Activated naive CD8-positive, alpha-beta T cell treated with anti-CD3 and anti-CD28 coated beads, Interleukin-2, amount 10 ng/mL, durations not matched to agents 7 days and 5 days (primary cell): ENCODE measurements around the gene DCAF15. TPM values are rescaled to one million over a fixed set of nuclear protein-coding genes. Genes with fewer than 3 reads are reported as not detected.
"Not testable (repeated sequence)": the region's sequence is repeated elsewhere in the genome, so short reads cannot be mapped to it uniquely, and the experiment has no call there.

Experiments used
- ATAC-seq: fragments of 150-1000 bp; cut with Tn5 transposase; one replicate; pipeline ENCODE4 v1.10.0; 2021; ENCODE audit warnings: low read depth, moderate library complexity
- POLR2A ChIA-PET: fragments of 350-600 bp; sonication (Branson Sonifier 250); formaldehyde crosslinking; loops from one replicate; lab custom pipeline; 2021; ENCODE audit warnings: antibody characterized with exemption; lab: Charles Lee
- DNase-seq: peaks from one replicate; pipeline ENCODE4 v3.0.0; 2021
- H3K27ac Mint-ChIP-seq: one replicate; pipeline ENCODE4 v1.8.0; 2022; ENCODE audit warnings: mild to moderate bottlenecking, mixed read lengths
- H3K27me3 Mint-ChIP-seq: one replicate; pipeline ENCODE4 v1.8.0; 2022; ENCODE audit warnings: mild to moderate bottlenecking, moderate library complexity, mixed read lengths
- H3K36me3 Mint-ChIP-seq: one replicate; pipeline ENCODE4 v1.8.0; 2021; ENCODE audit warnings: mild to moderate bottlenecking, mixed read lengths
- H3K4me1 Mint-ChIP-seq: one replicate; pipeline ENCODE4 v1.8.0; 2021; ENCODE audit warnings: mixed read lengths
- H3K4me3 Mint-ChIP-seq: one replicate; pipeline ENCODE4 v1.8.0; 2022; ENCODE audit warnings: mild to moderate bottlenecking, moderate library complexity, mixed read lengths
- H3K9me3 Mint-ChIP-seq: one replicate; pipeline ENCODE4 v1.8.0; 2021; ENCODE audit warnings: mixed read lengths
- total RNA-seq, 2 experiments: library from RNA; stranded (reverse); gene quantifications; one replicate each; pipeline ENCODE4 v1.2.3, GENCODE V29; 2021

The DCAF15 gene
- total RNA-seq, 2 experiments from 2014 or later = 105 to 106 TPM

DNA sequence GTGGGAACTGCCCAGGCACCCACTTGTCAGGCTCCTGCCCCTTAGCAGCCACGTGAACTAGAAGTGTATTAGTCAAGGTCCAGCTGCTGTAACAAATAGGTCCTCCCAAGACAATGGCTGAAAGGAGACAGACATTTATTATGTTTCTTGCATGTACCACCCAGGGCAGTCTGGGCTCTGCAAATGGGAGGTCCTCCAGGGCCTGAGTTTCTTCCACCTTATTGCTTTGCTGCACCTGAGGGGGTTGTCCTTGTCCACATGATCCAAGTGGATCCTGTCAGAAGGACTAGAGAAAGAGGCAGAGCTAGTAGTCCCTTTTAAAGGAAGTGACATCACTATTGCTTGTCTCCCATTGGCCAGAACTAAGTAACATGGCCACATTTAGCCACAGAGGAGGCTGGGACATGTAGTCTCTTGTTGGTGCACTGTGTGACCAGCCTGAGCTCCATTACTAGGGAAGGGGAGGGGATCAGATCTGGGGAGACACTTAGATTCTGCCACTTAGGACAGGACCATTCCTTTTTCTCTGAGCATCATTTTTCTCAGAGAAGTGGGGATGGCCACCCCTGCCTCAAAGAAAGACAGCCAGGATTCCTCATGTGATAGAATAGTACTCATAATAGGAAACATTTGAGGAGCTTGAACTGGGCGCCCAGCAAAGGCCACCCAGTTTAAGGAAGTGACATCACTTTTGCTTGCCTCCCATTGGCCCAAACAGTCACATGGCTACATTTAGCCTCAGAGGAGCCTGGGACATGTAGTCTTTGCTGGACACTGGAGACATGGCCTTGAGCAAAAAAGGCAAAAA is 31.2 kb upstream of the DCAF15 start:
- POLR2A ChIA-PET = interaction anchor here (1.1 kb wide), 1 partner anchor 119 kb away, joined by 3 read pairs; no protein-coding TSS in a partner anchor
- no peak for DNase-seq
- H3K4me3 Mint-ChIP-seq = no peak overlapping the region
- no peaks in the 10 kb centered on the region for H3K27me3 Mint-ChIP-seq
- peak overlapping the region; percentile 58 for H3K27ac Mint-ChIP-seq
- peaks cover 4% of the 10 kb centered on the region for H3K4me1 Mint-ChIP-seq
- peaks cover 4% of the 10 kb centered on the region for H3K9me3 Mint-ChIP-seq
- peak; percentile 80 for ATAC-seq
- peaks cover 33% of the 10 kb centered on the region for H3K36me3 Mint-ChIP-seq

DNA sequence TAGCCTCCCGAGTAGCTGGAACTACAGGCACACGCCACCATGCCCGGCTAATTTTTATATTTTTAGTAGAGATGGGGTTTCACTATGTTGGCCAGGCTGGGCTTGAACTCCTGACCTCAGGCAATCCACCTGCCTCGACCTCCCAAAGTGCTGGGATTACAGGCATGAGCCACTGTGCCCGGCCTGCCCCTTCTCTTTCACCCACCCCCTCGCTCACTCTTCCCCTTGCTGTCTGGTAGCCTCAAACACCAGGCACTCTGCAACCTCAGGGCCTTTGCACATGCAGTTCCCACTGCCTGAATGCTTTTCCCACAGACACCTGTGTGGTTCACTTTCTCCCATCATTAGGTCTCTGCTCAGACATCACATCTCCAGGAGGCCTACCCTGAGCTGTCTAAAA is 30.2 kb upstream of the DCAF15 start:
- H3K36me3 Mint-ChIP-seq = peaks cover 33% of the 10 kb centered on the region
- POLR2A ChIA-PET, H3K9me3 Mint-ChIP-seq, H3K4me3 Mint-ChIP-seq, ATAC-seq, H3K4me1 Mint-ChIP-seq, DNase-seq, H3K27ac Mint-ChIP-seq, H3K27me3 Mint-ChIP-seq: not testable (repeated sequence)

GRCh38 chr19:13923194-13923987 is 28.9 kb upstream of the DCAF15 start:
- DNase-seq (no peak), ATAC-seq (no peak)
- H3K9me3 Mint-ChIP-seq = peaks cover 4% of the 10 kb centered on the region
- peak overlapping the region; percentile 62 for H3K27ac Mint-ChIP-seq
- H3K4me1 Mint-ChIP-seq = peaks cover 4% of the 10 kb centered on the region
- POLR2A ChIA-PET = no interaction called here
- peaks cover 37% of the 10 kb centered on the region for H3K36me3 Mint-ChIP-seq
- H3K4me3 Mint-ChIP-seq = no peak overlapping the region
- no peaks in the 10 kb centered on the region for H3K27me3 Mint-ChIP-seq

GRCh38 chr19:13926010-13926409 is 26.3 kb upstream of the DCAF15 start:
- H3K27ac Mint-ChIP-seq = no peak overlapping the region
- no peaks in the 10 kb centered on the region for H3K27me3 Mint-ChIP-seq
- H3K36me3 Mint-ChIP-seq = peaks cover 26% of the 10 kb centered on the region
- POLR2A ChIA-PET = interaction anchor here (1.2 kb wide), 1 partner anchor 9 kb away, joined by 3 read pairs; no protein-coding TSS in a partner anchor
- peaks cover 2% of the 10 kb centered on the region for H3K9me3 Mint-ChIP-seq
- H3K4me3 Mint-ChIP-seq = no peak overlapping the region
- no peak for ATAC-seq
- peaks cover 3% of the 10 kb centered on the region for H3K4me1 Mint-ChIP-seq
- no peak for DNase-seq

GRCh38 chr19:13926715-13927114 is 25.6 kb upstream of the DCAF15 start:
- H3K4me1 Mint-ChIP-seq = no peaks in the 10 kb centered on the region
- H3K9me3 Mint-ChIP-seq = no peaks in the 10 kb centered on the region
- DNase-seq (no peak), ATAC-seq (no peak)
- POLR2A ChIA-PET = interaction anchor here (0.5 kb wide), 1 partner anchor 20 kb away, joined by 9 read pairs; no protein-coding TSS in a partner anchor
- peak overlapping the region; percentile 22 for H3K27ac Mint-ChIP-seq
- H3K36me3 Mint-ChIP-seq = peaks cover 19% of the 10 kb centered on the region
- H3K4me3 Mint-ChIP-seq = no peak overlapping the region
- H3K27me3 Mint-ChIP-seq = no peaks in the 10 kb centered on the region

DNA sequence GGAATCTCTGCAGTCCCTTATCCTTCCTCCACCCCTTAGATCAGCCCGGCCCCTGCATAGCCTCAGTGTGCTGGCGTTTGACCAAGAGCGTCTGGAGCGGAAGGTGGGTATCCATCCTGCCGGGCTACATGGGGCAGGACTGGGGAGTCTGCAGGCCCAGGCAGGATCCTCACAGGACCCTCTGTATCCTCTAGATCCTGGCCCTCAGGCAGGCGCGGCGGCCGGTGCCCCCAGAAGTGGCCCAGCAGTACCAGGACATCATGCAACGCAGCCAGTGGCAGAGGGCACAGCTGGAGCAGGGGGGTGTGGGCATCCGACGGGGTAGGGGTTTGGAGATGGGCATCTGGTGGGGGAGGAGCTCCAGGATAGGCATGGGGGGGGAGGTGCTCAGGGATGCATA is 23.0 kb upstream of the DCAF15 start:
- POLR2A ChIA-PET = no interaction called here
- H3K9me3 Mint-ChIP-seq = no peaks in the 10 kb centered on the region
- H3K4me3 Mint-ChIP-seq = no peak overlapping the region
- no peak overlapping the region for H3K27ac Mint-ChIP-seq
- peaks cover 9% of the 10 kb centered on the region for H3K36me3 Mint-ChIP-seq
- DNase-seq = no peak
- ATAC-seq = no peak
- H3K27me3 Mint-ChIP-seq = no peaks in the 10 kb centered on the region
- H3K4me1 Mint-ChIP-seq = peaks cover 2% of the 10 kb centered on the region

- no peaks in the 10 kb centered on the region for H3K9me3 Mint-ChIP-seq
- H3K27me3 Mint-ChIP-seq = no peaks in the 10 kb centered on the region
- no peak overlapping the region for H3K27ac Mint-ChIP-seq
- peaks cover 2% of the 10 kb centered on the region for H3K4me1 Mint-ChIP-seq
- DNase-seq (no peak), ATAC-seq (no peak)
- H3K36me3 Mint-ChIP-seq = peaks cover 7% of the 10 kb centered on the region
- H3K4me3 Mint-ChIP-seq = no peak overlapping the region
- POLR2A ChIA-PET = no interaction called here
These were observed 22.4 kb upstream of the DCAF15 start for GRCh38 chr19:13929956-13930355.

DNA sequence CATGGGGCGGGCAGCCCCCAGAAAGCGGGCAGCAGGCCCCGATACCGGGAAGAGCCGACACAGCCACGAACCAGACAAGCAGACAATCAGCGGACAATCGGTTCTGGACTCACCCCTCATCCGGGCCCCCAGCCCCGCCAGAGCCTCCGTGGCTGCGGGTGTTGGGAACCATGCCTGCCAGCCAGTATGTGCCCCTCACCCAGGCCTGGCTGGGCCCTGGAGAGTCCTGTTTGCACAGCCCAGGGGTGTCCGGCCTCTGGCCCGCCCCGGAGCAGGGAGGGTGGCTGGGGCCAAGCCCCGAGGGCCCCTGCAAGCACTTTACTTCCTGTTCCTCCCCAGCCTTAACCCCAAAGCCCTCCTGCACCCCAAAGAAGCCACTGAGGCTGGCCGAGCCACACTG is 21.9 kb upstream of the DCAF15 start:
- Mint-ChIP-seq H3K36me3 (peaks cover 7% of the 10 kb centered on the region), H3K27ac (no peak overlapping the region), H3K4me1 (peaks cover 2% of the 10 kb centered on the region), H3K27me3 (no peaks in the 10 kb centered on the region), H3K4me3 (no peak overlapping the region), H3K9me3 (no peaks in the 10 kb centered on the region)
- POLR2A ChIA-PET = no interaction called here
- DNase-seq = no peak
- ATAC-seq = no peak

DNA sequence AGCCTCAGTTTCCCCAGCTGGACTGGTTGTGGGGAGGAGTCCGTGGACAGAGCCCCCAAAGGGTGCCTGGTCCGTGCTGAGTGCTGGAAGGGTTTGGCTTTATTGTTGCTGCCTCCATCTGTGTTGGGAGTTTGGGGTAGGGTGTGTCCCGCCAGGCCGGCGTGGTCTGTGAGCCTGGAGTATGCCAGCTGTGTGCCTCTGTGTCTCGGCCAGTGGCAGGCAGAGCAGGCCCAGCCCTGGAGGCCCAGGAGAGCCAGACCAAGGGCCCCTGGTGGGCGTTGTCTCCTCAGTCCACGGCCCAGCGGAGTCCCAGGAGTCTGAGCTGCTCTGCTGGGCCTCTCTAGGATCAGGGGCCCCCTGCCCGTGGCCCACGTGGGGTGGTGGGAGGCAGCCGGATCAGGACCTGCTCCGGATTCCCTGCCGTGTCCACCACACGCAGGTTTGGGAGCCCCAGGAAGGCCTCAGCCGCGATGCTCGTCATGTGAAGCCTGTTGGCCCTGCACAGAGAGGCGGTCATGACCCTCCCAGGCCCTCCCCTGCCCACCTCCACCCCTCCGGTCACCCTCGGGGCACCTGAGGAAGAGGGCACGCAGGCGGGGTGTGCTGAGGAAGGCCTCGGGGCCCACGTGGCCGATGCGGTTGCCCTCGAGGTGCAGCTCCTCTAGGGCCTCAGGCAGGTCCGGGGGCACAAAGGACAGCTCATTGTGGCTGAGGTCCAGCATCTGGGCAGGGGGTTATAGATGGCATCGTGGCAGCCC is 20.7 kb upstream of the DCAF15 start:
- peaks cover 3% of the 10 kb centered on the region for H3K4me1 Mint-ChIP-seq

GRCh38 chr19:13932149-13932637 is 20.1 kb upstream of the DCAF15 start:
- Mint-ChIP-seq H3K4me1 (peaks cover 3% of the 10 kb centered on the region), H3K9me3 (no peaks in the 10 kb centered on the region), H3K27me3 (no peaks in the 10 kb centered on the region), H3K27ac (no peak overlapping the region), H3K36me3 (peaks cover 6% of the 10 kb centered on the region), H3K4me3 (no peak overlapping the region)
- ATAC-seq (no peak), DNase-seq (no peak)
- POLR2A ChIA-PET = interaction anchor here (0.6 kb wide), 3 partner anchors 29 to 491 kb away, joined by 3 to 4 read pairs (median 4); partner anchors contain the start of gene RFX1

More for the DNA sequence above, 20.7 kb upstream of the DCAF15 start:
- Mint-ChIP-seq H3K36me3 (peaks cover 7% of the 10 kb centered on the region), H3K9me3 (no peaks in the 10 kb centered on the region), H3K27me3 (no peaks in the 10 kb centered on the region), H3K4me3 (no peak overlapping the region), H3K27ac (no peak overlapping the region)
- DNase-seq (no peak), ATAC-seq (no peak)
- POLR2A ChIA-PET = interaction anchor here (0.5 to 0.6 kb wide), 2 partner anchors 75 to 116 kb away, joined by 3 read pairs; partner anchors contain the start of gene RFX1

GRCh38 chr19:13932911-13933393 is 19.4 kb upstream of the DCAF15 start:
- H3K36me3 Mint-ChIP-seq = peaks cover 6% of the 10 kb centered on the region
- peaks cover 4% of the 10 kb centered on the region for H3K27me3 Mint-ChIP-seq
- ATAC-seq = no peak
- no peak overlapping the region for H3K27ac Mint-ChIP-seq
- no peak for DNase-seq
- POLR2A ChIA-PET = interaction anchor here (0.6 to 1.4 kb wide), 3 partner anchors 30 to 491 kb away, joined by 3 to 4 read pairs (median 4); no protein-coding TSS in a partner anchor
- H3K4me3 Mint-ChIP-seq = no peak overlapping the region
- H3K4me1 Mint-ChIP-seq = peaks cover 3% of the 10 kb centered on the region
- H3K9me3 Mint-ChIP-seq = no peaks in the 10 kb centered on the region

DNA sequence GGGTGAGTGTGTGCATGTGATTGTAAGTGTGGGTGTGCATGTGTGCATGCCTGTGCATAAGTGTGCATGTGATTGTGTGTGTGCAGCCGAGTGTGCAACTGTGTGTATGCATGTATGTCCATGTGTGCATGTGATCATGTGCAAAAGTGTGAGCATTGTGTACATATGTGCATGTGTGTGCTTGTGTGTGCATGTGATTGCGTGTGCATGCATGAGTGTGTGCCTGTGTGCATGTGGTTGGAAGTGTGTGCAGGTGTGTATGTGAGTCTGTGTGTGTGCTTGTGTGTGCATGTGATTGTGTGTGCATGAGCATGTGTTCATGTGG is 17.6 kb upstream of the DCAF15 start:
- no peak overlapping the region for H3K27ac Mint-ChIP-seq
- no peaks in the 10 kb centered on the region for H3K9me3 Mint-ChIP-seq
- H3K27me3 Mint-ChIP-seq = peaks cover 11% of the 10 kb centered on the region
- H3K4me3 Mint-ChIP-seq = no peak overlapping the region
- POLR2A ChIA-PET = no interaction called here
- H3K36me3 Mint-ChIP-seq = peaks cover 2% of the 10 kb centered on the region
- peaks cover 3% of the 10 kb centered on the region for H3K4me1 Mint-ChIP-seq
- DNase-seq (no peak), ATAC-seq (no peak)
